ENCODE measurements around the gene SBK2. TPM values are rescaled to one million over a fixed set of nuclear protein-coding genes. Genes with fewer than 3 reads are reported as not detected.

Gene SBK2
- total RNA-seq, 2 donors from 2014 or later = 111 to 172 TPM

GRCh38 chr19:55552620-55553019 lies 15.7 kb upstream of the SBK2 start:
- H3K27ac ChIP-seq = no peak overlapping the region
- no peaks in the 10 kb centered on the region for H3K36me3 ChIP-seq
- H3K4me1 ChIP-seq = peaks cover 0 to 24% of the 10 kb centered on the region in 2 donors
- DNase-seq (ENCODE audit: low spot score) = no peak
- no peak overlapping the region for H3K4me3 ChIP-seq
- no peaks in the 10 kb centered on the region for H3K27me3 ChIP-seq
- TF ChIP-seq, protein P1, sequence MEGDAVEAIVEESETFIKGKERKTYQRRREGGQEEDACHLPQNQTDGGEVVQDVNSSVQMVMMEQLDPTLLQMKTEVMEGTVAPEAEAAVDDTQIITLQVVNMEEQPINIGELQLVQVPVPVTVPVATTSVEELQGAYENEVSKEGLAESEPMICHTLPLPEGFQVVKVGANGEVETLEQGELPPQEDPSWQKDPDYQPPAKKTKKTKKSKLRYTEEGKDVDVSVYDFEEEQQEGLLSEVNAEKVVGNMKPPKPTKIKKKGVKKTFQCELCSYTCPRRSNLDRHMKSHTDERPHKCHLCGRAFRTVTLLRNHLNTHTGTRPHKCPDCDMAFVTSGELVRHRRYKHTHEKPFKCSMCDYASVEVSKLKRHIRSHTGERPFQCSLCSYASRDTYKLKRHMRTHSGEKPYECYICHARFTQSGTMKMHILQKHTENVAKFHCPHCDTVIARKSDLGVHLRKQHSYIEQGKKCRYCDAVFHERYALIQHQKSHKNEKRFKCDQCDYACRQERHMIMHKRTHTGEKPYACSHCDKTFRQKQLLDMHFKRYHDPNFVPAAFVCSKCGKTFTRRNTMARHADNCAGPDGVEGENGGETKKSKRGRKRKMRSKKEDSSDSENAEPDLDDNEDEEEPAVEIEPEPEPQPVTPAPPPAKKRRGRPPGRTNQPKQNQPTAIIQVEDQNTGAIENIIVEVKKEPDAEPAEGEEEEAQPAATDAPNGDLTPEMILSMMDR (IDR thresholded peaks at IDR 0.05) = no peak
- no peaks in the 10 kb centered on the region for H3K9me3 ChIP-seq

DNA sequence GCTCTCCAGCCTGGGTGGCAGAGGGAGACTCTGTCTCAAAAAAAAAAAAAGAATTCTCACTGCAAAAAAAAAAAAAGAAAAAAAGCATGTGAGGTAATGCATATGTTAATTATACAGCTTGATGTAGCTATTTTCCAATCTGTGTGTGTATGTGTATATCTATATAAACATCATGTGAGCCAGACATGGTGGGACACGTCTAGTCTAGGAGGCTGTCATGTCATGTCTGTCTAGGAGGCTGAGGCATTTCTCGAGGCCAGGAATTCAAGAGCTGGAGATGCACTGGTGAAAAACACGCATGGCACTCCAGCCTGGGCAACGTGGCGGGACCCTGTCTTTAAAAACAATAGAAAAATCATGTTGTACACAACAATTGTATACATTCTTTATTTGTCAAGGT lies 15.3 kb upstream of the SBK2 start:
- DNase-seq (ENCODE audit: low spot score) = no peak
- Histone ChIP-seq H3K36me3 (no peaks in the 10 kb centered on the region), H3K27me3 (no peaks in the 10 kb centered on the region), H3K27ac (no peak overlapping the region), H3K4me3 (no peak overlapping the region), H3K4me1 (peaks cover 0 to 28% of the 10 kb centered on the region in 2 donors), H3K9me3 (no peaks in the 10 kb centered on the region)
- TF ChIP-seq, protein P1 (IDR thresholded peaks at IDR 0.05) = no peak

DNA sequence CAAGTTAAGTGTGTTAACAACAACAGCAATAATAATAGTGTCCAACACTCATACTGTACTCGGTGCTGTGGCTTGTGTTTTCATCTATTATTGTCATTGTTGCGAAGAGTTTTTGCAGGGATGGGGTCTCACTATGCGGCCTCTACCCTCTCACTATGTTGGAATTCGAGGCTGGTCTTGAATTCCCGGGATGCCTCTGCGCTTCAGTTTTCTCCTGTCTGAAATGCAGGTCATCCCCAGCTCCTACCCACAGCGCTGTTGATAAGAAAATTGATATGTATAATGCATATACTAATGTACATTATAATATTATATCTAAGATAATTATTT lies 13.4 kb upstream of the SBK2 start:
- peaks cover 0 to 40% of the 10 kb centered on the region in 2 donors for H3K4me1 ChIP-seq
- peak overlapping the region in 1 of 2 donors; percentile 31 for H3K4me3 ChIP-seq
- H3K36me3 ChIP-seq = no peaks in the 10 kb centered on the region
- no peaks in the 10 kb centered on the region for H3K27me3 ChIP-seq
- DNase-seq (ENCODE audit: low spot score) = no peak
- TF ChIP-seq, protein P1 (IDR thresholded peaks at IDR 0.05) = no peak
- peak overlapping the region; percentile 84 to 99 for H3K27ac ChIP-seq
- no peaks in the 10 kb centered on the region for H3K9me3 ChIP-seq

DNA sequence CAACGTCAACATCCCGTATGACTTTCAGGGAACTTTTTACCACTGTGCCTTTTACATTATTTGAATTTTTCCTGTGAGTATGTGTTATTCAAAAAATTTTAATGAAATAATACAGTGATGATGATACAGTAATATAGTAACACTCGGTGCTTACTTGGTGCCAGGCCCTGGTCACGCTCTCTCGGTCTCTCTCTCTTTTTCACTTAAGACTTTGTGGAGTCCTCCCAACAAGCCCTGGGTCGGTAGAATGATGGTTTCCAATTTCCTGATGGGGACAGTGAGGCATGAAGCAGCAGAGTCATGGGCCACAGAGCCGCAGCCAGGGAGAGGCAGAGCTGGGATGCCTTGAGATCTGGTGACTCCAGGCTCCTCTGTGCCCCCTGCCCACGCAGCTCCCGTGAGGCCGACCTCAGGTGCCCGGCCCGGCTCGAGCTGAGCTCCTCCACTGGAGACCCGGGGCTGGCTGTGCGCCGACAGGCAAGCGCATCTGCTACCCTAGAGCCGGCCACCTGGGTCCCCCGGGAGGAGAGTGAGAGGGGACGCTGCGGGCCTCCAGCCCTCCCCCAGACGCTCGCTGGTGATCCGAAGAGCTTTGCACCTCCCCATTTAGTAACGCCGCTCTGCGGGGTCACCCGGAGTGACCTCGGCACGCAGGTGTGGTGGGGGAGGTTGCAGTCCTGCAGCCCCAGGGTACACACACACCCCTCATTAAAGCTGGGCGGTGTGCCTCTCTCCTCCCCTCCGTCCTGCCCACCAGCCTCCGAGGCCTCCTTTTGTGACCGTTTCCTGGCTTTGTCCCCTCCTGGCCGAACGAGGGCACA lies 12.8 kb upstream of the SBK2 start:
- no peak for DNase-seq (ENCODE audit: low spot score)
- H3K27ac ChIP-seq = peak overlapping the region; percentile 84 to 99
- no peaks in the 10 kb centered on the region for H3K9me3 ChIP-seq
- no peaks in the 10 kb centered on the region for H3K27me3 ChIP-seq
- peaks cover 0 to 43% of the 10 kb centered on the region in 2 donors for H3K4me1 ChIP-seq
- H3K4me3 ChIP-seq = peak overlapping the region; percentile 19 to 31
- no peaks in the 10 kb centered on the region for H3K36me3 ChIP-seq
- TF ChIP-seq, protein P1 (IDR thresholded peaks at IDR 0.05) = no peak

DNA sequence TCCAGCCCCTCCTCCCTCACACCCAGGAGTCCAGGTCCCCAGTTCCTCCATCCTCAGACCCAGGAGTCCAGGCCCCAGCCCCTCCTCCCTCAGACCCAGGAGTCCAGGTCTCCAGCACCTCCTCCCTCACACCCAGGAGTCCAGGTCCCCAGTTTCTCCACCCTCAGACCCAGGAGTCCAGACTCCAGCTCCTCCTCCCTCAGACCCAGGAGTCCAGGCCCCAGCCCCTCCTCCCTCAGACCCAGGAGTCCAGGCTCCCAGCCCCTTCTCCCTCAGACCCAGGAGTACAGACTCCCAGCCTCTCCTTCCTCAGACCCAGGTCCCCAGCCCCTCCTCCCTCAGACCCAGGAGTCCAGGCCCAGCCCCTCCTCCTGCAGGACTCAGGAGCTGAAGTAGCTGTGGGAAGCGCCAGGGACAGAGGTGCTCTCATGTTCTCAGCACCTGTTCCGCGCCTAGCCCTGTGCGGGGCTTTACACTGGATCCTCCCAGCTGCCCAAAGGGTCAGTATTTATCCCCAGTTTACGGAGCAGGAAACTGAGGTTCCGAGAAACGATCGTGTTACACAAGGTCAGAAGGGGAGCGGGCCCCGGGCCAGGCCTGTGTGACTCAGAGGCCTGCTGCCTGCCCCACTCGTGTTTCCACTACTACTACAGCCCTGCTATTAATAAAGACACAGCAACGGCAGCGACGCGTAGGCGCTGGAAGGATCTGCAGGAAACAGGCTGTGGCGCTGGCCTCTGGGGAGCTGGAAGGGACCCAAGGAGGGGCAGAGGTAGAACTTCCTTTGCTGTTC lies 10.1 kb upstream of the SBK2 start:
- H3K27ac ChIP-seq = peak overlapping the region; percentile 84 to 99
- H3K27me3 ChIP-seq = no peaks in the 10 kb centered on the region
- H3K9me3 ChIP-seq = no peaks in the 10 kb centered on the region
- peaks cover 0 to 46% of the 10 kb centered on the region in 2 donors for H3K4me1 ChIP-seq
- no peaks in the 10 kb centered on the region for H3K36me3 ChIP-seq
- no peak overlapping the region for H3K4me3 ChIP-seq
- TF ChIP-seq, protein P1 (IDR thresholded peaks at IDR 0.05) = no peak
- peak; percentile 91 for DNase-seq (ENCODE audit: low spot score)

Data from right atrium auricular region (tissue), 2 donors.